ENCODE results near the gene OTX1.

- no peak for TF ChIP-seq POLR2AphosphoS5 (IDR thresholded peaks at IDR 0.05; ENCODE audit: insufficient read depth, low read depth, low read length)
- no peak for TF ChIP-seq CTCF (IDR thresholded peaks at IDR 0.05; ENCODE audit: extremely low read depth in 1 of 2, insufficient read depth in 1 of 2, low read depth in 1 of 2, low read length in 2 of 2)
- no peak for TF ChIP-seq POLR2A (IDR thresholded peaks at IDR 0.05; ENCODE audit: low read depth, low read length)
- TF ChIP-seq EZH2 (IDR thresholded peaks at IDR 0.05; ENCODE audit: borderline replicate concordance, low read depth, low read length, severe bottlenecking) = peak; percentile 93
Observed at GRCh38 chr2:63058921-63059792, 8.5 kb downstream of the OTX1 start.

All from endothelial cell of umbilical vein (primary cell).